HG03575 (cell line): ENCODE measurements around the gene GIPC2.

Source experiments
- ATAC-seq: cut with Tn5 transposase; IDR thresholded peaks from one replicate; pipeline ENCODE4 v1.9.1; 2021; ENCODE audit not compliant: unreplicated experiment, insufficient number of reproducible peaks, low FRiP score; ENCODE audit errors: extremely low read depth

GIPC2 gene

DNA sequence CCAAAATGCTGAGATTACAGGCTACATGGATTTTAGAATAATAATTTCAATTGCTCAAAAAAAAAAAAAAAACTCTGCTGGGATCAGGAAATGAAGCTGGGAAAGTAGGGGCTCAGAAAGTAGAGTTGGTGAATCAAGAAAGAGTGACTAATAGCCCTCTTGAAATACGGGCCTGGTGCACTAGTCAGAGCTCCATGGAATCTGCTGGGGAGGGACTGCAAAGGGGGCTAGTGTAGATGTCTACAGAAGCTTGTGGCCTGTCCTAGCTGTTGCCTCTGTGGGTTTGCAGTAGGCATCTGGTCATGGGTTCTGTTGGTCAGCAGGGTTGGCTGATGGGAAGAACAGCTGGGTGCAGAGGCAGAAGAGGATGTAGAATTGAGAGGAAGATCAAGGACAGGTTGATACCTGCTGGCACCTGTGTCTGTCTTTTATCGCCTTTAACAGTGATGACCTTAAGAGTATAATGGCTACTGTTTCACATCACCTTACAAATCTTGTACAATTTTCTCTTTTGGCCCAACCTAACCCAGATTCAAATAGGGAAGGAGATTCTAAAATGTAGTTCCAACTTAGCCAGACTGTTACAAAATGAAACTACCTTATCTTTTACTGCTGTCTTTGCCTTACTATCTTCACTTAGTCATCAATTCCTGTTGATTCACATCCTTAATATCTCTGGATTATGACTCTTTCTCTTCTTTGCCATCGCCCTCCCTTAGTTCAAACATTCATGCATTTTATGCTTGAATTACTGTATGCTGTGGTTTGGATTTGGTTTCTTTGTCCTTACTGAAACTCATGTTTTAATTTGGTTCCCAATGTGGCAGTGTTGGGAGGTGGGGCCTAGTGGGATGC lies 126.2 kb downstream of the GIPC2 start:
- no peak for ATAC-seq

GRCh38 chr1:78176448-78176847 lies 130.7 kb downstream of the GIPC2 start:
- no peak for ATAC-seq

GRCh38 chr1:78177708-78178270 lies 132.0 kb downstream of the GIPC2 start:
- no peak for ATAC-seq

DNA sequence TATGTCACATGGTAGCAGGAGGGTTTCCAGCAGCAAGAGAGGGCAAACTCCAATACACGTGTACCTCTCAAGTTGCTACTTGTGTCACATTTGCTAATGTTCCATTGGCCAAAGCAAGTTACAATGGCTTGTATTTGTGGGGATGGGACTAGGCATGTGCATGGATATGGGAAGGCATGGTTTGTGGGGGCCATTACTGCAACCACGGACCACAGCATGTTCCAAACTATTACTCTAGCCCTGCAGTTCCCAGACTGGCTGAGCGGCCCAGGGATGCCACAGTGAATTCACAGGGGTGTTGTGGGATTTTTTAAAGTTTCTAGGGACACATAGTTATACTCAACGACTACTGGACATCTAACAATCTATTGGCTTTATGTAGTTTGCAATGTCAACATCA lies 133.1 kb downstream of the GIPC2 start:
- no peak for ATAC-seq

- no peak for ATAC-seq
Observed at GRCh38 chr1:78184460-78185072, 138.8 kb downstream of the GIPC2 start.
